ENCODE measurements around the gene CCL11. TPM values are rescaled to one million over a fixed set of nuclear protein-coding genes. Genes with fewer than 3 reads are reported as not detected.

CCL11 gene
- polyA plus RNA-seq, 1 donor from 2014 or later: not detected

DNA sequence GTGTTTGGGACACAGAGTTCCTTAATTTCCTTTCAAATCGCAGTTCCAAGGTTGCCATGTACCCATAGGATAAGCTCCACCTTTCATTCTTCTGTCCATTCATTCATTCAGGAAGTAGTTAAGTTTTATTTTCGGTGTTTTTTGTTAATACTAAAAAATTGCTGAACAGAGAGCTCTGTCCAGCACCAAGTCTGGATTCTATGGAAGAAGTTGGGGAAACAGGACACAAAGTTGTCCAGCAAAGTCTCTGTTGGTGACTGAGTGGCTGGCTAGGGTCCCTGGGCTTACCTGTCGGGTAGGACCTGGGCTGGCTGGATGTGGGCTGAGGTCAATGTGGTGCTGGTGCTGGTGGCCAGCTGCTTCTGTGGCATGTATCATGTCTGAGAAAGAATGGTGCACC is 48.1 kb upstream of the CCL11 start:
- Histone ChIP-seq H3K79me2 (replicated peaks; ENCODE audit: insufficient read depth, low read length) (no peaks in the 10 kb centered on the region), H3K4me3 (ENCODE audit: low read length) (no peak overlapping the region), H3F3A (ENCODE audit: insufficient read depth, low read length, poor library complexity, severe bottlenecking) (no peaks in the 10 kb centered on the region), H3K9me2 (ENCODE audit: insufficient read depth, low read length) (no peaks in the 10 kb centered on the region), H3K9me3 (ENCODE audit: low read length) (no peaks in the 10 kb centered on the region), H4K20me1 (ENCODE audit: insufficient read depth) (no peaks in the 10 kb centered on the region), H3K36me3 (ENCODE audit: insufficient read depth, low read length) (no peaks in the 10 kb centered on the region), H2AFZ (ENCODE audit: low read depth, low read length) (no peak overlapping the region), H3K27ac (ENCODE audit: low read length) (no peak overlapping the region), H3K9ac (ENCODE audit: low read length) (no peak overlapping the region), H3K27me3 (ENCODE audit: insufficient read depth, low read depth, low read length) (no peaks in the 10 kb centered on the region), H3K4me2 (ENCODE audit: low read length) (no peak overlapping the region)
- TF ChIP-seq MXI1 (conservative IDR thresholded peaks at IDR 0.05; ENCODE audit: poor library complexity, severe bottlenecking): no peak
- TF ChIP-seq, protein P1, sequence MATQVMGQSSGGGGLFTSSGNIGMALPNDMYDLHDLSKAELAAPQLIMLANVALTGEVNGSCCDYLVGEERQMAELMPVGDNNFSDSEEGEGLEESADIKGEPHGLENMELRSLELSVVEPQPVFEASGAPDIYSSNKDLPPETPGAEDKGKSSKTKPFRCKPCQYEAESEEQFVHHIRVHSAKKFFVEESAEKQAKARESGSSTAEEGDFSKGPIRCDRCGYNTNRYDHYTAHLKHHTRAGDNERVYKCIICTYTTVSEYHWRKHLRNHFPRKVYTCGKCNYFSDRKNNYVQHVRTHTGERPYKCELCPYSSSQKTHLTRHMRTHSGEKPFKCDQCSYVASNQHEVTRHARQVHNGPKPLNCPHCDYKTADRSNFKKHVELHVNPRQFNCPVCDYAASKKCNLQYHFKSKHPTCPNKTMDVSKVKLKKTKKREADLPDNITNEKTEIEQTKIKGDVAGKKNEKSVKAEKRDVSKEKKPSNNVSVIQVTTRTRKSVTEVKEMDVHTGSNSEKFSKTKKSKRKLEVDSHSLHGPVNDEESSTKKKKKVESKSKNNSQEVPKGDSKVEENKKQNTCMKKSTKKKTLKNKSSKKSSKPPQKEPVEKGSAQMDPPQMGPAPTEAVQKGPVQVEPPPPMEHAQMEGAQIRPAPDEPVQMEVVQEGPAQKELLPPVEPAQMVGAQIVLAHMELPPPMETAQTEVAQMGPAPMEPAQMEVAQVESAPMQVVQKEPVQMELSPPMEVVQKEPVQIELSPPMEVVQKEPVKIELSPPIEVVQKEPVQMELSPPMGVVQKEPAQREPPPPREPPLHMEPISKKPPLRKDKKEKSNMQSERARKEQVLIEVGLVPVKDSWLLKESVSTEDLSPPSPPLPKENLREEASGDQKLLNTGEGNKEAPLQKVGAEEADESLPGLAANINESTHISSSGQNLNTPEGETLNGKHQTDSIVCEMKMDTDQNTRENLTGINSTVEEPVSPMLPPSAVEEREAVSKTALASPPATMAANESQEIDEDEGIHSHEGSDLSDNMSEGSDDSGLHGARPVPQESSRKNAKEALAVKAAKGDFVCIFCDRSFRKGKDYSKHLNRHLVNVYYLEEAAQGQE (IDR thresholded peaks at IDR 0.05; ENCODE audit: borderline replicate concordance): no peak
- TF ChIP-seq CTCF (IDR thresholded peaks at IDR 0.05; ENCODE audit: poor library complexity, severe bottlenecking): no peak
- no peak for TF ChIP-seq EP300 (conservative IDR thresholded peaks at IDR 0.05; ENCODE audit: poor library complexity, severe bottlenecking)
- no peak for TF ChIP-seq TAF1 (IDR thresholded peaks at IDR 0.05; ENCODE audit: low read depth)
- TF ChIP-seq EZH2 (IDR thresholded peaks at IDR 0.05; ENCODE audit: borderline replicate concordance, insufficient read depth, low read length, poor library complexity, severe bottlenecking): no peak
- TF ChIP-seq RAD21 (conservative IDR thresholded peaks at IDR 0.05): no peak
- no peak for TF ChIP-seq POLR2AphosphoS5 (IDR thresholded peaks at IDR 0.05)
- TF ChIP-seq SMC3 (conservative IDR thresholded peaks at IDR 0.05; ENCODE audit: poor library complexity): no peak

DNA sequence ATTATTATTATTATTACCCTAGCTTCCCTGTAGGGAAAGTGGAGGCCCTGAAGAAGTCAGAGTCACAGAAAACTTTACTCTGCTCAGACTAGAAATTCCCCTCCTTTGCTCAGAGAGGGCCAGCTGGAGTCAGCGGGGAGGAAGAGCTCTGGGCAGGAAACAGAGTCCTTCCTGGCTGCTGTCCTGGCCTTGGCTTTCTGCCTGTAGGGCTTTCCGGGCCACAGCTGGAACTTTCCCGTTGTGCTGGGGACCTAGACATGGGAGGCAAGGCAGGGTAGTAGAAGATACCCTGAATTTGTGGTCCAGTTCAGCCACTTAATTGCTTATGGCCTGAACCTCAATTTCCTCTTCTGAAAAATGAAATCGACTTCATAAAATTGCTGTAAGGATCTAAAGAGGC is 44.5 kb upstream of the CCL11 start:
- Histone ChIP-seq H3K79me2 (replicated peaks; ENCODE audit: insufficient read depth, low read length) (no peaks in the 10 kb centered on the region), H3K4me2 (ENCODE audit: low read length) (no peak overlapping the region), H3K9ac (ENCODE audit: low read length) (no peak overlapping the region), H3K4me3 (ENCODE audit: low read length) (no peak overlapping the region), H4K20me1 (ENCODE audit: insufficient read depth) (no peaks in the 10 kb centered on the region), H2AFZ (ENCODE audit: low read depth, low read length) (no peak overlapping the region), H3K36me3 (ENCODE audit: insufficient read depth, low read length) (no peaks in the 10 kb centered on the region), H3K27ac (ENCODE audit: low read length) (no peak overlapping the region), H3K27me3 (ENCODE audit: insufficient read depth, low read depth, low read length) (no peaks in the 10 kb centered on the region), H3K9me3 (ENCODE audit: low read length) (no peaks in the 10 kb centered on the region), H3K9me2 (ENCODE audit: insufficient read depth, low read length) (no peaks in the 10 kb centered on the region), H3F3A (ENCODE audit: insufficient read depth, low read length, poor library complexity, severe bottlenecking) (no peaks in the 10 kb centered on the region)
- no peak for TF ChIP-seq CTCF (IDR thresholded peaks at IDR 0.05; ENCODE audit: poor library complexity, severe bottlenecking)
- no peak for TF ChIP-seq MXI1 (conservative IDR thresholded peaks at IDR 0.05; ENCODE audit: poor library complexity, severe bottlenecking)
- no peak for TF ChIP-seq POLR2AphosphoS5 (IDR thresholded peaks at IDR 0.05)
- no peak for TF ChIP-seq EZH2 (IDR thresholded peaks at IDR 0.05; ENCODE audit: borderline replicate concordance, insufficient read depth, low read length, poor library complexity, severe bottlenecking)
- TF ChIP-seq, protein P1 (IDR thresholded peaks at IDR 0.05; ENCODE audit: borderline replicate concordance): no peak
- TF ChIP-seq RAD21 (conservative IDR thresholded peaks at IDR 0.05): no peak
- no peak for TF ChIP-seq EP300 (conservative IDR thresholded peaks at IDR 0.05; ENCODE audit: poor library complexity, severe bottlenecking)
- no peak for TF ChIP-seq SMC3 (conservative IDR thresholded peaks at IDR 0.05; ENCODE audit: poor library complexity)
- no peak for TF ChIP-seq TAF1 (IDR thresholded peaks at IDR 0.05; ENCODE audit: low read depth)

All from neural cell (in vitro differentiated cells).